ENCODE data around the gene MSMP. TPM values are rescaled to one million over a fixed set of nuclear protein-coding genes. Genes with fewer than 3 reads are reported as not detected.

Gene MSMP
- total and polyA plus RNA-seq, 10 of the 15 experiments (the other 5 are each of a cell fraction or from before 2014, with no cell fraction given) = 0.33 to 2.4 (median 0.86) TPM; not detected in 4

DNA sequence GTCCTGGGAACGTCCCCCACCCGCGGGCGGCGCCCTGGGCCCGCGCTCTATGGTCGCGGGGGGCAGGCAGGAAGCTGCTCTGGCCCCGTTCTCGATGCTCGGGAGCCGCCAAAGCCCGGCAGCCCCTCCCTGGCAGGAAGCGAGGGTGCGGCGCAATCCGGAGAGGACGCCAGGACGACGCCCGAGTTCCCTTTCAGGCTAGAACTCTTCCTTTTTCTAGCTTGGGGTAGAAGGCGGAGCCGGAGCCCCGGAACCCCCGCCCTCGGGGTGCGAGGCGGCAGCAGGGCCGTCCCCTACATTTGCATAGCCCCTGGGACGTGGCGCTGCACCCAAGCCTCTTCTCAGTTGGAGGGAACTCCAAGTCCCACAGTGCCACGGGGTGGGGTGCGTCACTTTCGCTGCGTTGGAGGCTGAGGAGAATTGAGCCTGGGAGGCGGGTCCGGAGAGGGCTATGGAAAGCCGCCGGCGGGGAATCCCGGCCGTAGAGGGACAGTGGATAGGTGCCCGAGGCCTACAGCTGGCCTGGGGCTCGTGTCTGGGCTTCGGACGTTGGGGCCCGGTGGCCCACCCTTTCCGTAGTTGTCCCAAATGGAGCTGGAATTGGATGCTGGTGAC is 21.8 kb downstream of the MSMP start, which contains the start of the genes CREB3 and TLN1 (continued):
- peak; percentile 14 to 41; a peak in 1 of 4 replicates for TF ChIP-seq SRF (IDR thresholded peaks at IDR 0.05; ENCODE audit: low read depth in 2 of 2, low read length in 2 of 2)
- TF ChIP-seq, protein P1, sequence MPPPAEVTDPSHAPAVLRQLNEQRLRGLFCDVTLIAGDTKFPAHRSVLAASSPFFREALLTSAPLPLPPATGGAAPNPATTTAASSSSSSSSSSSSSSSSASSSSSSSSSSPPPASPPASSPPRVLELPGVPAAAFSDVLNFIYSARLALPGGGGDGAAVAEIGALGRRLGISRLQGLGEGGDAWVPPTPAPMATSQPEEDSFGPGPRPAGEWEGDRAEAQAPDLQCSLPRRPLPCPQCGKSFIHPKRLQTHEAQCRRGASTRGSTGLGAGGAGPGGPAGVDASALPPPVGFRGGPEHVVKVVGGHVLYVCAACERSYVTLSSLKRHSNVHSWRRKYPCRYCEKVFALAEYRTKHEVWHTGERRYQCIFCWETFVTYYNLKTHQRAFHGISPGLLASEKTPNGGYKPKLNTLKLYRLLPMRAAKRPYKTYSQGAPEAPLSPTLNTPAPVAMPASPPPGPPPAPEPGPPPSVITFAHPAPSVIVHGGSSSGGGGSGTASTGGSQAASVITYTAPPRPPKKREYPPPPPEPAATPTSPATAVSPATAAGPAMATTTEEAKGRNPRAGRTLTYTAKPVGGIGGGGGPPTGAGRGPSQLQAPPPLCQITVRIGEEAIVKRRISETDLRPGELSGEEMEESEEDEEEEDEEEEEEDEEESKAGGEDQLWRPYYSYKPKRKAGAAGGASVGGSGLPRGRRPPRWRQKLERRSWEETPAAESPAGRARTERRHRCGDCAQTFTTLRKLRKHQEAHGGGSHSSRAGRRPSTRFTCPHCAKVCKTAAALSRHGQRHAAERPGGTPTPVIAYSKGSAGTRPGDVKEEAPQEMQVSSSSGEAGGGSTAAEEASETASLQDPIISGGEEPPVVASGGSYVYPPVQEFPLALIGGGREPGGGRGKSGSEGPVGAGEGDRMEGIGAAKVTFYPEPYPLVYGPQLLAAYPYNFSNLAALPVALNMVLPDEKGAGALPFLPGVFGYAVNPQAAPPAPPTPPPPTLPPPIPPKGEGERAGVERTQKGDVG (CRISPR knock-in tag; IDR thresholded peaks at IDR 0.05) = no peak
- TF ChIP-seq, protein P2, sequence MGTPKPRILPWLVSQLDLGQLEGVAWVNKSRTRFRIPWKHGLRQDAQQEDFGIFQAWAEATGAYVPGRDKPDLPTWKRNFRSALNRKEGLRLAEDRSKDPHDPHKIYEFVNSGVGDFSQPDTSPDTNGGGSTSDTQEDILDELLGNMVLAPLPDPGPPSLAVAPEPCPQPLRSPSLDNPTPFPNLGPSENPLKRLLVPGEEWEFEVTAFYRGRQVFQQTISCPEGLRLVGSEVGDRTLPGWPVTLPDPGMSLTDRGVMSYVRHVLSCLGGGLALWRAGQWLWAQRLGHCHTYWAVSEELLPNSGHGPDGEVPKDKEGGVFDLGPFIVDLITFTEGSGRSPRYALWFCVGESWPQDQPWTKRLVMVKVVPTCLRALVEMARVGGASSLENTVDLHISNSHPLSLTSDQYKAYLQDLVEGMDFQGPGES (IDR thresholded peaks at IDR 0.05) = no peak
- TF ChIP-seq ASH2L (IDR thresholded peaks at IDR 0.05; ENCODE audit: borderline replicate concordance, low read depth) = no peak
- TF ChIP-seq NR2C1 (IDR thresholded peaks at IDR 0.05) = peak; percentile 74
- TF ChIP-seq EP300 (IDR thresholded peaks at IDR 0.05; ENCODE audit: borderline replicate concordance in 1 of 2, control insufficient read depth in 1 of 2, low read depth in 2 of 2, low read length in 2 of 2) = no peak; a peak in 2 of 4 replicates
- TF ChIP-seq, protein P3, sequence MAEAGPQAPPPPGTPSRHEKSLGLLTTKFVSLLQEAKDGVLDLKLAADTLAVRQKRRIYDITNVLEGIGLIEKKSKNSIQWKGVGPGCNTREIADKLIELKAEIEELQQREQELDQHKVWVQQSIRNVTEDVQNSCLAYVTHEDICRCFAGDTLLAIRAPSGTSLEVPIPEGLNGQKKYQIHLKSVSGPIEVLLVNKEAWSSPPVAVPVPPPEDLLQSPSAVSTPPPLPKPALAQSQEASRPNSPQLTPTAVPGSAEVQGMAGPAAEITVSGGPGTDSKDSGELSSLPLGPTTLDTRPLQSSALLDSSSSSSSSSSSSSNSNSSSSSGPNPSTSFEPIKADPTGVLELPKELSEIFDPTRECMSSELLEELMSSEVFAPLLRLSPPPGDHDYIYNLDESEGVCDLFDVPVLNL (IDR thresholded peaks at IDR 0.05; ENCODE audit: low read depth, low read length) = peak; percentile 31; the same call in 1 of the 2 replicates
- TF ChIP-seq, protein P4, sequence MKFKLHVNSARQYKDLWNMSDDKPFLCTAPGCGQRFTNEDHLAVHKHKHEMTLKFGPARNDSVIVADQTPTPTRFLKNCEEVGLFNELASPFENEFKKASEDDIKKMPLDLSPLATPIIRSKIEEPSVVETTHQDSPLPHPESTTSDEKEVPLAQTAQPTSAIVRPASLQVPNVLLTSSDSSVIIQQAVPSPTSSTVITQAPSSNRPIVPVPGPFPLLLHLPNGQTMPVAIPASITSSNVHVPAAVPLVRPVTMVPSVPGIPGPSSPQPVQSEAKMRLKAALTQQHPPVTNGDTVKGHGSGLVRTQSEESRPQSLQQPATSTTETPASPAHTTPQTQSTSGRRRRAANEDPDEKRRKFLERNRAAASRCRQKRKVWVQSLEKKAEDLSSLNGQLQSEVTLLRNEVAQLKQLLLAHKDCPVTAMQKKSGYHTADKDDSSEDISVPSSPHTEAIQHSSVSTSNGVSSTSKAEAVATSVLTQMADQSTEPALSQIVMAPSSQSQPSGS (IDR thresholded peaks at IDR 0.05; ENCODE audit: low read length) = no peak
- TF ChIP-seq TCF12 (IDR thresholded peaks at IDR 0.05; ENCODE audit: low read depth, low read length) = no peak
- no peak for TF ChIP-seq LARP7 (IDR thresholded peaks at IDR 0.05)
- TF ChIP-seq BRCA1 (IDR thresholded peaks at IDR 0.05; ENCODE audit: low read depth, low read length) = no peak
- TF ChIP-seq, protein P5, sequence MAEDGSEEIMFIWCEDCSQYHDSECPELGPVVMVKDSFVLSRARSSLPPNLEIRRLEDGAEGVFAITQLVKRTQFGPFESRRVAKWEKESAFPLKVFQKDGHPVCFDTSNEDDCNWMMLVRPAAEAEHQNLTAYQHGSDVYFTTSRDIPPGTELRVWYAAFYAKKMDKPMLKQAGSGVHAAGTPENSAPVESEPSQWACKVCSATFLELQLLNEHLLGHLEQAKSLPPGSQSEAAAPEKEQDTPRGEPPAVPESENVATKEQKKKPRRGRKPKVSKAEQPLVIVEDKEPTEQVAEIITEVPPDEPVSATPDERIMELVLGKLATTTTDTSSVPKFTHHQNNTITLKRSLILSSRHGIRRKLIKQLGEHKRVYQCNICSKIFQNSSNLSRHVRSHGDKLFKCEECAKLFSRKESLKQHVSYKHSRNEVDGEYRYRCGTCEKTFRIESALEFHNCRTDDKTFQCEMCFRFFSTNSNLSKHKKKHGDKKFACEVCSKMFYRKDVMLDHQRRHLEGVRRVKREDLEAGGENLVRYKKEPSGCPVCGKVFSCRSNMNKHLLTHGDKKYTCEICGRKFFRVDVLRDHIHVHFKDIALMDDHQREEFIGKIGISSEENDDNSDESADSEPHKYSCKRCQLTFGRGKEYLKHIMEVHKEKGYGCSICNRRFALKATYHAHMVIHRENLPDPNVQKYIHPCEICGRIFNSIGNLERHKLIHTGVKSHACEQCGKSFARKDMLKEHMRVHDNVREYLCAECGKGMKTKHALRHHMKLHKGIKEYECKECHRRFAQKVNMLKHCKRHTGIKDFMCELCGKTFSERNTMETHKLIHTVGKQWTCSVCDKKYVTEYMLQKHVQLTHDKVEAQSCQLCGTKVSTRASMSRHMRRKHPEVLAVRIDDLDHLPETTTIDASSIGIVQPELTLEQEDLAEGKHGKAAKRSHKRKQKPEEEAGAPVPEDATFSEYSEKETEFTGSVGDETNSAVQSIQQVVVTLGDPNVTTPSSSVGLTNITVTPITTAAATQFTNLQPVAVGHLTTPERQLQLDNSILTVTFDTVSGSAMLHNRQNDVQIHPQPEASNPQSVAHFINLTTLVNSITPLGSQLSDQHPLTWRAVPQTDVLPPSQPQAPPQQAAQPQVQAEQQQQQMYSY (CRISPR knock-in tag; IDR thresholded peaks at IDR 0.05) = no peak
- peak; percentile 3; the same call in 1 of the 2 replicates for TF ChIP-seq DPF2 (IDR thresholded peaks at IDR 0.05)
- no peak for TF ChIP-seq SREBF2 (IDR thresholded peaks at IDR 0.05; ENCODE audit: low read length)
- TF ChIP-seq CBX5 (IDR thresholded peaks at IDR 0.05; ENCODE audit: low read depth) = no peak
- no peak for TF ChIP-seq ZNF24 (IDR thresholded peaks at IDR 0.05)
- no peak for TF ChIP-seq SMC3 (IDR thresholded peaks at IDR 0.05; ENCODE audit: borderline replicate concordance, low read length)
- TF ChIP-seq HDAC6 (IDR thresholded peaks at IDR 0.05; ENCODE audit: unreplicated experiment) = no peak
- TF ChIP-seq CHD2 (IDR thresholded peaks at IDR 0.05; ENCODE audit: borderline replicate concordance, low read depth, low read length) = peak; percentile 84; the same call in 1 of the 2 replicates
- TF ChIP-seq TCF3 (IDR thresholded peaks at IDR 0.05; ENCODE audit: borderline replicate concordance, insufficient read depth, low read depth, low read length) = peak; percentile 57; the same call in 1 of the 2 replicates

Measured in GM12878 (cell line).